Tibial artery (tissue), 4 donors: ENCODE measurements around the gene TECR.

Experiments
- DNase-seq, 2 donors: peaks; one replicate each; pipeline ENCODE4 v3.0.0-alpha.2; 2019
- H3K27ac ChIP-seq, 2 donors: fragments of 200-600 bp; sonication (generic) in 1 of 2; 1 replicate in 1 of 2; 2 replicates in 1 of 2; pipeline ENCODE4 v1.5.1; 2018 to 2019; ENCODE audit warnings: mild to moderate bottlenecking in 1 of 2
- H3K27me3 ChIP-seq, 2 donors: fragments of 200-600 bp; sonication (generic) in 1 of 2; one replicate each; pipeline versions ENCODE4 v1.5.1 to v1.6.0; 2016 to 2019
- H3K36me3 ChIP-seq, 3 donors: fragments of 200-600 bp; sonication (generic) in 2 of 3; one replicate each; pipeline ENCODE4 v1.5.1; 2016 to 2019; ENCODE audit warnings: mild to moderate bottlenecking in 2 of 3
- H3K4me1 ChIP-seq, 4 donors: fragments of 200-600 bp; sonication (generic) in 2 of 4; 1 replicate in 3 of 4; 2 replicates in 1 of 4; pipeline ENCODE4 v1.5.1; 2016 to 2019
- H3K4me3 ChIP-seq, 2 donors: fragments of 200-600 bp; sonication (generic) in 1 of 2; 1 replicate in 1 of 2; 2 replicates in 1 of 2; pipeline ENCODE4 v1.5.1; 2018 to 2019; ENCODE audit warnings: mild to moderate bottlenecking in 2 of 2
- H3K9me3 ChIP-seq, 3 donors: fragments of 200-600 bp; sonication (generic) in 1 of 3; one replicate each; pipeline ENCODE4 v1.5.1; 2016 to 2019
- intact Hi-C: fragments of 100-400 bp; cut with DNase I; formaldehyde crosslinking; loops from one replicate; pipeline ENCODE4 v1.15.0; 2023; ENCODE audit warnings: low total_unique reads
- TF ChIP-seq, protein P1 (sequence below), 2 experiments: fragments of 200-600 bp in 1 of 2; fragments of 450-650 bp in 1 of 2; IDR thresholded peaks; one replicate each; pipeline ENCODE4 v1.5.1; 2017 to 2019; ENCODE audit warnings: antibody characterized with exemption in 2 of 2, mild to moderate bottlenecking in 1 of 2, moderate library complexity in 1 of 2

TECR gene

DNA sequence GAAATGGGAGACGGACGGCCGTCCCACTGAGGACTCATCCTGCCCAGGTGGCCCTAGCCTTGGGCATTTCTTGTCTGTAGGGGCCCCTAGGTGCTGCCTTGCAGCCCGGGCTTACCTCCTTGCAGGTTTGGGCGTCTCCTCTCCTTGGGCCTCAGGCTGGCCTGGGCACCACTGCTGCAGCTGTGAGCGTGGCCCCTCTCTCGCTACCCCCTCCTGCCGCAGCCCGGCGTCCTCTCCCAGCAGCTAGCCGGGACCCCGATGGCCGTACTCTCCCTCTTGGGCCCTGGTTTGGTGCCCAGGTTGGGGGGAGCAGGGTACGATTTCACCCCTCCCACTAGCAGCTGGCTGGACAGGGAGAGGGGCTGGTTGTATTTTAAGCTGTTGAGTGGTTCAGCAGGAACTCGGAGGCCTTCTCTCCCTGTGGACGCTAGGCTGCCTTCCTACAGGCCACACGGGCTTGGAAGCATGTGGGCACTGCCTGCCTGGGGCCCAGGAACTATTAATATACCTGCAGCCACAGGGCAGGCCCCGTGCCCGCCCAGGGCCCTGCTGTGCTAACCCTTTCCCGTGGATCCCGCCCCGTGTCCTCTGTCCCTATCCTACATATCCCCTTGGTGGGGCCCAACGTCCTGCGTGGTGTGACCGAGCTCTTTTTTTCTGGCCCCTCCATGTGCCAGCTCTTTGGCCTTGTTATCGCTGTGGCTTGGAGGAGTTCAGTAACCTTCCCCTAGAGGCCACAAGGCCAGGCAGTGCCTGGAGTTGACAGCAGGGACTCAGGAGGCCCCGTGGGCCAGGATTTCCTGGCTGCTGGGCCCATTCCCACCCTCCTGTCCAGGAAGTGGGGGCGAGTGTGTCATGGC lies 30.8 kb downstream of the TECR start:
- no peaks in the 10 kb centered on the region for H3K9me3 ChIP-seq
- H3K4me1 ChIP-seq, result peaks cover 0 to 57% (median 33%) of the 10 kb centered on the region in 4 donors
- intact Hi-C loops, result no loop called here
- H3K27me3 ChIP-seq, result no peaks in the 10 kb centered on the region
- TF ChIP-seq, protein P1, sequence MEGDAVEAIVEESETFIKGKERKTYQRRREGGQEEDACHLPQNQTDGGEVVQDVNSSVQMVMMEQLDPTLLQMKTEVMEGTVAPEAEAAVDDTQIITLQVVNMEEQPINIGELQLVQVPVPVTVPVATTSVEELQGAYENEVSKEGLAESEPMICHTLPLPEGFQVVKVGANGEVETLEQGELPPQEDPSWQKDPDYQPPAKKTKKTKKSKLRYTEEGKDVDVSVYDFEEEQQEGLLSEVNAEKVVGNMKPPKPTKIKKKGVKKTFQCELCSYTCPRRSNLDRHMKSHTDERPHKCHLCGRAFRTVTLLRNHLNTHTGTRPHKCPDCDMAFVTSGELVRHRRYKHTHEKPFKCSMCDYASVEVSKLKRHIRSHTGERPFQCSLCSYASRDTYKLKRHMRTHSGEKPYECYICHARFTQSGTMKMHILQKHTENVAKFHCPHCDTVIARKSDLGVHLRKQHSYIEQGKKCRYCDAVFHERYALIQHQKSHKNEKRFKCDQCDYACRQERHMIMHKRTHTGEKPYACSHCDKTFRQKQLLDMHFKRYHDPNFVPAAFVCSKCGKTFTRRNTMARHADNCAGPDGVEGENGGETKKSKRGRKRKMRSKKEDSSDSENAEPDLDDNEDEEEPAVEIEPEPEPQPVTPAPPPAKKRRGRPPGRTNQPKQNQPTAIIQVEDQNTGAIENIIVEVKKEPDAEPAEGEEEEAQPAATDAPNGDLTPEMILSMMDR (IDR thresholded peaks at IDR 0.05), result no peak
- no peak overlapping the region for H3K4me3 ChIP-seq
- peak overlapping the region; percentile 82 to 88 for H3K27ac ChIP-seq
- DNase-seq, result no peak
- H3K36me3 ChIP-seq, result peaks cover 0 to 9% (median 7%) of the 10 kb centered on the region in 3 donors

DNA sequence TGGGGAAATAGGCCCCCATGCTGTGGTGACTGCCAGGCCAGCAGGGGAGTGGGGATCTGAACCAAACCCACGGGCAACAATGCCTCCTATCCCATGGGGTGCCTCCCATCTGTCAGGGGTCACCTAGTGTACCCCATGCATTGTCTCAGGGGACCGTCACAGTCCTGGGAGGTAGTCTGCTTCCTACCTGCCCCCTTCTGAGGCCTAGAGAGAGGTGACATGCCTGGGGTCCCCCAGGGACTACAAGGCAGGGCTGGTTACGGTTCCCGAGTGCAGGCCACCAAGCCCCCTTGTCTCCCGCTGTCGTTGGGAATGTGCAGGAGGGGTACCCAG lies 31.3 kb downstream of the TECR start:
- peaks cover 0 to 56% (median 33%) of the 10 kb centered on the region in 4 donors for H3K4me1 ChIP-seq
- no peaks in the 10 kb centered on the region for H3K27me3 ChIP-seq
- DNase-seq, result no peak
- H3K36me3 ChIP-seq, result peaks cover 0 to 15% (median 13%) of the 10 kb centered on the region in 3 donors
- no peak overlapping the region for H3K4me3 ChIP-seq
- intact Hi-C loops, result no loop called here
- TF ChIP-seq, protein P1 (IDR thresholded peaks at IDR 0.05), result no peak
- H3K9me3 ChIP-seq, result no peaks in the 10 kb centered on the region
- peak overlapping the region; percentile 82 to 88 for H3K27ac ChIP-seq

DNA sequence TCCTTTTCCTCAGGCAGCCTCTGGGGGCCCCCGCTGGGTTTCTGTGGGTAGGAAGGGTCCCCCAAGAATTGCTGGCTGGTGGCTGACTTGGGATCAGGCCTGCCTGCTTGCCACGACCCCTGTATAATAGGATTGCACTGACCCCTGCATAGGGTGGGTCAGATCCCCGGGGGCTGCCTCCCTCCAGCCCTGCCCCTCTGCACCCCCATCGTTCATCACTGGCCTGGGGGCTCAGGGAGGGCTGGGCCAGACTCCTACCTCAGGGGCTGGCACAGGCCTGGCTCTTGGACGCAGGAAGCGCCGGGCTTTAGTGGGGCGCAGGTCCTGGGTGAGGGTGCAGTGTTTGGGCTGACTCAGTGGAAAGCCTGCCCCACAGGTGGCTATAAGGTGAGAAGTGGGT lies 31.9 kb downstream of the TECR start:
- peaks cover 0 to 20% (median 18%) of the 10 kb centered on the region in 3 donors for H3K36me3 ChIP-seq
- no peaks in the 10 kb centered on the region for H3K27me3 ChIP-seq
- no peaks in the 10 kb centered on the region for H3K9me3 ChIP-seq
- DNase-seq, result no peak
- peaks cover 0 to 51% (median 33%) of the 10 kb centered on the region in 4 donors for H3K4me1 ChIP-seq
- TF ChIP-seq, protein P1 (IDR thresholded peaks at IDR 0.05), result no peak
- intact Hi-C loops, result no loop called here
- H3K27ac ChIP-seq, result peak overlapping the region; percentile 82 to 88
- H3K4me3 ChIP-seq, result no peak overlapping the region

DNA sequence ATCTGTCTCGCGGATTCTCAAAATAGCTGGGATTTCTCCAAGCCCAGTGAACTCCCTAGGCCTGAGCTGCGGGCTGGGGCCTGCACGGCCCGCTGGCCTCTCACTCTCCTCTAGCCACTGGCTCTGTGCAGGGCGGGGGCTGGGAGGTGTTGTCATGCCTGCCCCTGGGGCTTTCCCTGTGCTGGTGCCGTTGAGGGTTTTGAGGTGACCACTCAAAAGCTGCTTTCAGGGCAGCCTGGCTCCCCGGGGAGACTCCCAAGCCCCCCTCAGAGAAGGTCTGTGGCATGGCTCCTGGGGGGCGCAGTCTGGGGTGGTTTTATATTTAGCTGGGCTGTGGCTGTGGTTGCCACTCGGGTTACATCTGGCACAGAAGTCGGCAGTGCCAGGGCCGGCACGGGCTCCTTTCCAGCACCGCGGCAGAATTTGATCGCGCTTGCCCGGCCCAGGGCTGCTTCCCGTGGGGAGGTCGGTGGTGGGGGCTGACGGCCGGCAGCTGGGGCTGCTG lies 32.5 kb downstream of the TECR start:
- intact Hi-C loops, result no loop called here
- H3K27ac ChIP-seq, result peak overlapping the region; percentile 82 to 88
- DNase-seq, result peak; percentile 41 to 86

DNA sequence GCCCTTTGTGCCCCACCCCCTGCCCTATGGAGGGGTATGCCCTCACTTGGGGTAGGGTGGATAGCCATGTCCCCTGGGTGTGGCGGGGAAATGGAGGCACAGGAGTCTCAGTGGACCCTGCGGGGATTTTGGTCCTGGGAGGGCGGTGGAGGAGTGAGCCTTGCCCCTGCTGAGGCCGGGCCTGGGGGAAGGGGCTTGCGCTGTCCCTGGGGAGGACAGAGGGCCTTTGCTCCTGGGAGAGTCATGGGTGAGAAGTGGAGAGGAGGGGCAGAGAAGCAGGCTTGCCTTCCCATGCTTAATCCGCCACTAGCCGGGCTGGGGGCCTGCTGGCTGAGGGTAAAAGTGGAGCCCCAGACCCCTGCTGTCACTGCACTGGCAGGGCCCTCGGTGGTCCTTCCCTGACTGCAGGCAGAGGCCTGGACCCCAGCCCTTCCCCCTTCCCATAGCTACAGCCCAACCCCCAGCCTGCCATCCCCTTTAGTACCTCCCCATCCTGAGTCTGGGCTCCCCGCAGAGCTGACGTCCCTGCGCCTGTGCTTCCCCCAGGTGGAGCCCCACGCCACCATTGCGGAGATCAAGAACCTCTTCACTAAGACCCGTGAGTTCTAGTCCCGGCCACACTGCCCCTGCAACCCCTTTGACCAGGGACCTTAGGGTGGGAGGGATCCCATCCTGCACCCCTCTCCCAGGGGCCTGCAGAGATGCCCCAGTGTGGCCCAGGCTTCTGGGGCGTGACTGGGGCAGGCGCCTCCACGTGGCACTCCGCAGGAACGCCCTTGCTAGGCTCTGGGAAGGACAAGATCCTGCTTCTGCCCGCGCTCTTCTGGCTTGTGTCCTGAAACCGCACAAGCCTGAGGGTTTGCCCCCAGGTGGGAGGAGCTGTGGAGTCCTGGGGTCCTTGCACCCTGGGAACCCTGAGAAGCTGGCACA lies 33.5 kb downstream of the TECR start:
- no peak for DNase-seq
- intact Hi-C loops, result no loop called here
- peak overlapping the region; percentile 82 to 88 for H3K27ac ChIP-seq

More for the DNA sequence above, 32.5 kb downstream of the TECR start:
- Histone ChIP-seq H3K36me3 (peaks cover 0 to 25% (median 25%) of the 10 kb centered on the region in 3 donors), H3K27me3 (no peaks in the 10 kb centered on the region), H3K4me3 (peak overlapping the region; percentile 29 to 39), H3K9me3 (no peaks in the 10 kb centered on the region), H3K4me1 (peaks cover 0 to 45% (median 30%) of the 10 kb centered on the region in 4 donors)
- TF ChIP-seq, protein P1 (IDR thresholded peaks at IDR 0.05), result no peak

More for the DNA sequence above, 33.5 kb downstream of the TECR start:
- H3K9me3 ChIP-seq, result no peaks in the 10 kb centered on the region
- peaks cover 0 to 42% (median 29%) of the 10 kb centered on the region in 4 donors for H3K4me1 ChIP-seq
- TF ChIP-seq, protein P1 (IDR thresholded peaks at IDR 0.05), result no peak
- H3K27me3 ChIP-seq, result no peaks in the 10 kb centered on the region
- peaks cover 0 to 35% (median 25%) of the 10 kb centered on the region in 3 donors for H3K36me3 ChIP-seq
- peak overlapping the region; percentile 29 to 39 for H3K4me3 ChIP-seq
